ENCODE results near the gene OTX2.

OTX2 gene

GRCh38 chr14:56817396-56817921 lies 7.2 kb upstream of the OTX2 start:
- Histone ChIP-seq H3K4me2 (ENCODE audit: low read depth, low read length, poor library complexity, severe bottlenecking) (no peak overlapping the region), H3K9ac (ENCODE audit: low read depth, low read length, poor library complexity, severe bottlenecking) (no peak overlapping the region)

GRCh38 chr14:56816574-56817391 lies 6.5 kb upstream of the OTX2 start:
- Histone ChIP-seq H3K9ac (ENCODE audit: low read depth, low read length, poor library complexity, severe bottlenecking) (no peak overlapping the region), H3K4me1 (ENCODE audit: insufficient read depth, low read length, poor library complexity, severe bottlenecking) (no peaks in the 10 kb centered on the region), H3K9me2 (replicated peaks; ENCODE audit: low read depth, low read length) (no peaks in the 10 kb centered on the region), H3K27me3 (ENCODE audit: insufficient read depth, low read length, poor library complexity, severe bottlenecking) (no peaks in the 10 kb centered on the region), H3K79me2 (ENCODE audit: insufficient read depth, low read length) (no peaks in the 10 kb centered on the region), H3K36me3 (ENCODE audit: insufficient read depth, low read length) (no peaks in the 10 kb centered on the region), H3K9me3 (ENCODE audit: insufficient read depth, low read depth, low read length) (no peaks in the 10 kb centered on the region), H3K4me3 (ENCODE audit: low read length, poor library complexity, severe bottlenecking) (no peak overlapping the region), H3K4me2 (ENCODE audit: low read depth, low read length, poor library complexity, severe bottlenecking) (no peak overlapping the region), H2AFZ (ENCODE audit: low read length) (no peak overlapping the region), H4K20me1 (ENCODE audit: insufficient read depth, low read length, poor library complexity, severe bottlenecking) (no peaks in the 10 kb centered on the region), H3F3A (ENCODE audit: low read depth) (no peaks in the 10 kb centered on the region)
- TF ChIP-seq EZH2phosphoT487 (IDR thresholded peaks at IDR 0.05; ENCODE audit: borderline replicate concordance) (no peak), CTCF (conservative IDR thresholded peaks at IDR 0.05; ENCODE audit: low read length) (no peak)

More at GRCh38 chr14:56817396-56817921, 7.2 kb upstream of the OTX2 start:
- H3K9me2 ChIP-seq (replicated peaks; ENCODE audit: low read depth, low read length): no peaks in the 10 kb centered on the region
- H3F3A ChIP-seq (ENCODE audit: low read depth): no peaks in the 10 kb centered on the region
- H3K36me3 ChIP-seq (ENCODE audit: insufficient read depth, low read length): no peaks in the 10 kb centered on the region
- no peaks in the 10 kb centered on the region for H3K79me2 ChIP-seq (ENCODE audit: insufficient read depth, low read length)
- no peak overlapping the region for H3K4me3 ChIP-seq (ENCODE audit: low read length, poor library complexity, severe bottlenecking)
- H2AFZ ChIP-seq (ENCODE audit: low read length): no peak overlapping the region
- TF ChIP-seq CTCF (conservative IDR thresholded peaks at IDR 0.05; ENCODE audit: low read length) (no peak), EZH2phosphoT487 (IDR thresholded peaks at IDR 0.05; ENCODE audit: borderline replicate concordance) (no peak)
- H4K20me1 ChIP-seq (ENCODE audit: insufficient read depth, low read length, poor library complexity, severe bottlenecking): no peaks in the 10 kb centered on the region
- no peaks in the 10 kb centered on the region for H3K9me3 ChIP-seq (ENCODE audit: insufficient read depth, low read depth, low read length)
- no peaks in the 10 kb centered on the region for H3K4me1 ChIP-seq (ENCODE audit: insufficient read depth, low read length, poor library complexity, severe bottlenecking)
- no peaks in the 10 kb centered on the region for H3K27me3 ChIP-seq (ENCODE audit: insufficient read depth, low read length, poor library complexity, severe bottlenecking)

GRCh38 chr14:56815745-56816144 lies 5.5 kb upstream of the OTX2 start:
- Histone ChIP-seq H3K9me2 (replicated peaks; ENCODE audit: low read depth, low read length) (no peaks in the 10 kb centered on the region), H4K20me1 (ENCODE audit: insufficient read depth, low read length, poor library complexity, severe bottlenecking) (no peaks in the 10 kb centered on the region), H3K27me3 (ENCODE audit: insufficient read depth, low read length, poor library complexity, severe bottlenecking) (no peaks in the 10 kb centered on the region), H3K36me3 (ENCODE audit: insufficient read depth, low read length) (no peaks in the 10 kb centered on the region), H3F3A (ENCODE audit: low read depth) (no peaks in the 10 kb centered on the region), H3K4me1 (ENCODE audit: insufficient read depth, low read length, poor library complexity, severe bottlenecking) (no peaks in the 10 kb centered on the region), H3K4me3 (ENCODE audit: low read length, poor library complexity, severe bottlenecking) (no peak overlapping the region), H2AFZ (ENCODE audit: low read length) (no peak overlapping the region), H3K9ac (ENCODE audit: low read depth, low read length, poor library complexity, severe bottlenecking) (no peak overlapping the region), H3K9me3 (ENCODE audit: insufficient read depth, low read depth, low read length) (no peaks in the 10 kb centered on the region), H3K4me2 (ENCODE audit: low read depth, low read length, poor library complexity, severe bottlenecking) (no peak overlapping the region), H3K79me2 (ENCODE audit: insufficient read depth, low read length) (no peaks in the 10 kb centered on the region)
- TF ChIP-seq CTCF (conservative IDR thresholded peaks at IDR 0.05; ENCODE audit: low read length): no peak
- no peak for TF ChIP-seq EZH2phosphoT487 (IDR thresholded peaks at IDR 0.05; ENCODE audit: borderline replicate concordance)

Measured in Loucy (cell line).